Activated CD8-positive, alpha-beta T cell treated with anti-CD3 and anti-CD28 coated beads for 36 hours (primary cell): ENCODE data around the gene CELF2. TPM values are rescaled to one million over a fixed set of nuclear protein-coding genes. Genes with fewer than 3 reads are reported as not detected.
A peak's percentile ranks its signal among the peaks of the same experiment; 100 is the strongest.

Experiments used
- ATAC-seq: fragments of 200-7000 bp; cut with Tn5 transposase; one replicate; pipeline ENCODE4 v1.10.0; 2021; ENCODE audit warnings: mild to moderate bottlenecking, moderate library complexity
- CTCF ChIA-PET: fragments of 350-600 bp; sonication (Branson Sonifier 250); formaldehyde crosslinking; loops from one replicate; lab custom pipeline; 2021; ENCODE audit warnings: antibody characterized with exemption; lab: Charles Lee
- POLR2A ChIA-PET: fragments of 350-600 bp; sonication (Branson Sonifier 250); formaldehyde crosslinking; loops from one replicate; lab custom pipeline; 2021; ENCODE audit warnings: antibody characterized with exemption; lab: Charles Lee
- DNase-seq: peaks from one replicate; pipeline ENCODE4 v3.0.0-alpha.2; 2020
- H3K27ac Mint-ChIP-seq: one replicate; pipeline ENCODE4 v1.8.0; 2021; ENCODE audit warnings: mild to moderate bottlenecking, mixed read lengths
- H3K27me3 Mint-ChIP-seq: one replicate; pipeline ENCODE4 v1.8.0; 2021; ENCODE audit warnings: mixed read lengths
- H3K36me3 Mint-ChIP-seq: one replicate; pipeline ENCODE4 v1.8.0; 2021; ENCODE audit warnings: low read depth, mixed read lengths
- H3K4me1 Mint-ChIP-seq: one replicate; pipeline ENCODE4 v1.8.0; 2021; ENCODE audit warnings: low read depth, mixed read lengths
- H3K4me3 Mint-ChIP-seq: one replicate; pipeline ENCODE4 v1.8.0; 2021; ENCODE audit warnings: mild to moderate bottlenecking, moderate library complexity, mixed read lengths
- H3K9me3 Mint-ChIP-seq: one replicate; pipeline ENCODE4 v1.8.0; 2021; ENCODE audit warnings: mixed read lengths
- intact Hi-C: fragments of 100-400 bp; cut with micrococcal nuclease; formaldehyde crosslinking; loops from one replicate; pipeline ENCODE4 v1.10.0; 2022
- total RNA-seq, 2 experiments: library from RNA; stranded (reverse); gene quantifications; one replicate each; pipeline ENCODE4 v1.2.3, GENCODE V29; 2021
- TF ChIP-seq, protein P1 (sequence below): fragments of 200-600 bp; IDR thresholded peaks from one replicate; pipeline ENCODE4 v1.8.0; 2022; ENCODE audit warnings: antibody characterized with exemption, mild to moderate bottlenecking

CELF2 gene
- total RNA-seq, 2 experiments from 2014 or later, result 132 to 133 TPM

DNA sequence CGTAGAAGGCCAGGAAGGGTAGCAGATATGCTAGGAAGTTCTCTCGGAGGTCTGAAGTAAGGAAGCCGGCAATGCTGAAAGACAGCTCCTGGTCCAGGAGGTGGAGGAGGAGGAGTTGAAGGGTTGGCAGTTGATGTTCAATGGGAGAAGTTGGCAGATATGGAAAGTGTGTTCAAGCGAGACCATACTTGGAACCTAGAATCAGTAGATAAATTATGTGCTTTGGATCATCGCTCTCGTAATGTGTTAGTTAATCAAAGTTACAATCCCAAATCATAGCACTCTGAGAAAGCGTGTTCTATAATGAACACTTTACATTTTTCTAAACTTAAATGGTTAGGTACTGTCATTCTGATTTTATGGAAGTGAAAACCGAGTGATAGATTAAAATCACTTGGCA is 152.9 kb downstream of the CELF2 start:
- Mint-ChIP-seq H3K27me3 (no peaks in the 10 kb centered on the region), H3K27ac (no peak overlapping the region), H3K4me3 (no peak overlapping the region), H3K36me3 (peaks cover 33% of the 10 kb centered on the region), H3K4me1 (peaks cover 31% of the 10 kb centered on the region), H3K9me3 (no peaks in the 10 kb centered on the region)
- ATAC-seq (no peak), DNase-seq (no peak)
- CTCF ChIA-PET, result interaction anchor here (1.3 to 6.7 kb wide), 3 partner anchors 8 to 100 kb away, joined by 4 to 54 read pairs (median 4); no protein-coding TSS in a partner anchor
- TF ChIP-seq, protein P1, sequence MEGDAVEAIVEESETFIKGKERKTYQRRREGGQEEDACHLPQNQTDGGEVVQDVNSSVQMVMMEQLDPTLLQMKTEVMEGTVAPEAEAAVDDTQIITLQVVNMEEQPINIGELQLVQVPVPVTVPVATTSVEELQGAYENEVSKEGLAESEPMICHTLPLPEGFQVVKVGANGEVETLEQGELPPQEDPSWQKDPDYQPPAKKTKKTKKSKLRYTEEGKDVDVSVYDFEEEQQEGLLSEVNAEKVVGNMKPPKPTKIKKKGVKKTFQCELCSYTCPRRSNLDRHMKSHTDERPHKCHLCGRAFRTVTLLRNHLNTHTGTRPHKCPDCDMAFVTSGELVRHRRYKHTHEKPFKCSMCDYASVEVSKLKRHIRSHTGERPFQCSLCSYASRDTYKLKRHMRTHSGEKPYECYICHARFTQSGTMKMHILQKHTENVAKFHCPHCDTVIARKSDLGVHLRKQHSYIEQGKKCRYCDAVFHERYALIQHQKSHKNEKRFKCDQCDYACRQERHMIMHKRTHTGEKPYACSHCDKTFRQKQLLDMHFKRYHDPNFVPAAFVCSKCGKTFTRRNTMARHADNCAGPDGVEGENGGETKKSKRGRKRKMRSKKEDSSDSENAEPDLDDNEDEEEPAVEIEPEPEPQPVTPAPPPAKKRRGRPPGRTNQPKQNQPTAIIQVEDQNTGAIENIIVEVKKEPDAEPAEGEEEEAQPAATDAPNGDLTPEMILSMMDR, result no peak
- POLR2A ChIA-PET, result interaction anchor here (0.5 to 14.3 kb wide), 12 partner anchors 7 to 1874 kb away, joined by 3 to 261 read pairs (median 6); no protein-coding TSS in a partner anchor
- intact Hi-C loops, result no loop called here

DNA sequence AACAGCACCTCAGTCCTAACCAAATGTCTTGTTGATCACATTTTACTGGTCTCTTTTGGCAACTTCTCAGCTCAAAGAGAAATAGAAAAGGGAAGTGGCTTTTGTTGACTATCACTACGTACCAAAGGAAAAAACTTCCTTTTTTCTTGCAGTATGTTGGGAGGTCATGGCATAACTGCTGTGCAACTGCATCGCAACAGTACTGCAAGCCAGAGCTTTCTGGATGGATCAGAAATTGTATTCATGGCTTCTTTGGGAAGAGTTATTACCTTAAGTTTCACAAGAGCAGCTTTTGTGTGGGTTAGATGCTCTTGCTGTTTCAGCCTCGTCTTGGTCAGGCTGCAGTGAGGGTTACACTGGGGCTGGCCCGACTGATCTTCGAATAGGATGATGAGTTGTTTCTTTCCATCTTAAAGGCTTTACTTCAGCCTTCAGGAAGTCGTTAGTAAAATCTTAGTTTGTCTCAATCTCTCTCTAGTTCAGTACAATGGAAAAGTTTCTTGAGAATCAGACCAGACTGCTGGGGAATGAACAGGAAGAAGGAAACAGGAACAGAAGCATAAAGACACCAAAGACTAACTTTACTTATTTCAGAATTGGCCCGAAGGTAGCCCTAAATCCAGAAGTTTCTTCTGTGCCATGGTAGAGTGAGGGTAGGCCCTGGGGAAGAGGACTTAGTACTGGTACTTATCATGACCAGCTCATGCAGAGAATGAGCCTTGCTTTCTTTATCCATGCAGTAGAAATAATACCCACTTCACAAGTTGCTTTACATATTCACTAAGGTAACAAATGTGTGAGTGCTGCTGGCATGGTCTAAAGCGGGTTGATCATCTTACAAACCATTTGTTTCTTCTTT is 153.6 kb downstream of the CELF2 start:
- H3K36me3 Mint-ChIP-seq, result peaks cover 40% of the 10 kb centered on the region
- ATAC-seq (peak; percentile 62), DNase-seq (peak; percentile 81)
- CTCF ChIA-PET, result interaction anchor here (1.3 kb wide), 1 partner anchor 99 kb away, joined by 4 read pairs; no protein-coding TSS in a partner anchor
- POLR2A ChIA-PET, result interaction anchor here (1.0 to 14.3 kb wide), 9 partner anchors 7 to 72 kb away, joined by 3 to 261 read pairs (median 9); no protein-coding TSS in a partner anchor
- H3K4me1 Mint-ChIP-seq, result peaks cover 38% of the 10 kb centered on the region
- TF ChIP-seq, protein P1, result no peak
- intact Hi-C loops, result no loop called here
- no peaks in the 10 kb centered on the region for H3K27me3 Mint-ChIP-seq
- no peak overlapping the region for H3K4me3 Mint-ChIP-seq
- no peaks in the 10 kb centered on the region for H3K9me3 Mint-ChIP-seq
- no peak overlapping the region for H3K27ac Mint-ChIP-seq

DNA sequence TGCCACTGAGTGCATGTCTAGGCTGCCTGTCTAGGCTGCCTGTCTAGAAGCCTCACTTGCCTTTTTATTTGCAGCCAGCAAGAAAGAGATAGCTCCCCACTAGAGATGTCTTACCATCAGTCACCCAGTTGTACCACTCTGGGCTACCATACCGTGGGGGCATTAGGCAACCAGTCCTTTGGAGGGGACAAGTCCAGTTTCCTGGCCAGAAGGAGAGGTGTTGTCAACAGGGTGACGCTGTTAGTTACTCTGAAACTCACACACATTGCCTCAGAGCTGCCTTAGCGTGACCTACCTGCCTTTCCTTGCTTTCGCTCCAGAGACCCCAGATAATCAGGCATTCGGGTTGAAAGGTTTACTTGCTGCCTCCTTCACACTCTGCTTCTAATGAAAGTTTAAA is 155.4 kb downstream of the CELF2 start:
- ChIA-PET CTCF (interaction anchor here (0.6 to 3.2 kb wide), 6 partner anchors 9 to 165 kb away, joined by 3 to 11 read pairs (median 4); no protein-coding TSS in a partner anchor), POLR2A (interaction anchor here (0.6 to 11.6 kb wide), 10 partner anchors 6 to 115 kb away, joined by 3 to 251 read pairs (median 3); no protein-coding TSS in a partner anchor)
- Mint-ChIP-seq H3K27ac (no peak overlapping the region), H3K27me3 (no peaks in the 10 kb centered on the region), H3K9me3 (no peaks in the 10 kb centered on the region), H3K4me1 (peaks cover 54% of the 10 kb centered on the region), H3K36me3 (peaks cover 55% of the 10 kb centered on the region), H3K4me3 (no peak overlapping the region)
- intact Hi-C loops, result no loop called here
- TF ChIP-seq, protein P1, result no peak
- ATAC-seq (peak; percentile 2), DNase-seq (no peak)

DNA sequence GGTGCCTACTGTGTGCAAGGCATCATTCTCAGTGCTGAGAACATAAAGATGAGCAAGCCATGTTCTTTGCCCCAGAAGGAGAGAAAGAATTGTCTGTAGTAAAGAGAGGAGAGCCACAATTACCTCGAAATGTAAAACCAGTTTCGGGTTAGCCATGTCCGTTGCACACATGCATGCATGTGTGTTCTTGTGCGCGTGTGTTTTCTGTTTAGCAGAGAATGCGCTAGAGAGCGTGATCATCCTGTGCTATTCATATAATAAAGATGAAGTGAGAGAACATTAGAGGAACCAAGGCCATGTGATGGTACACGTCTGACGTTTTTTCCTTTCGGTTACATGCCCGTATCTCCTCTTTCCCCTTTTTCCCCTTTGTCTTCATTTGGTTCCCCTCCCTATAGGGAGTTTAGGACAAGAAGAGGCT is 158.2 kb downstream of the CELF2 start:
- ChIA-PET CTCF (interaction anchor here (3.2 kb wide), 1 partner anchor 12 kb away, joined by 11 read pairs; no protein-coding TSS in a partner anchor), POLR2A (interaction anchor here (0.6 to 11.6 kb wide), 6 partner anchors 9 to 60 kb away, joined by 3 to 251 read pairs (median 25); no protein-coding TSS in a partner anchor)
- H3K27me3 Mint-ChIP-seq, result no peaks in the 10 kb centered on the region
- H3K36me3 Mint-ChIP-seq, result peaks cover 81% of the 10 kb centered on the region
- no peak for DNase-seq
- no peak overlapping the region for H3K27ac Mint-ChIP-seq
- ATAC-seq, result no peak
- no peak overlapping the region for H3K4me3 Mint-ChIP-seq
- intact Hi-C loops, result loop anchor here (2.0 kb wide), 1 partner anchor 13 kb away; no protein-coding TSS in a partner anchor
- H3K9me3 Mint-ChIP-seq, result no peaks in the 10 kb centered on the region
- TF ChIP-seq, protein P1, result no peak
- H3K4me1 Mint-ChIP-seq, result peaks cover 73% of the 10 kb centered on the region
